K562 (cell line): ENCODE data around the gene PDGFC. TPM values are rescaled to one million over a fixed set of nuclear protein-coding genes. Genes with fewer than 3 reads are reported as not detected.

Source experiments
- ATAC-seq: fragments of 200-7000 bp; cut with Tn5 transposase; 3 replicates; pipeline ENCODE4 v1.9.1; 2020; ENCODE audit warnings: moderate library complexity
- BruUV-seq: library from RNA; stranded (reverse); fragments of 400-500 nt; replicated peaks from 2 replicates; lab custom pipeline; 2021; lab: Mats Ljungman, UMichigan
- CTCF ChIA-PET: fragments of 300-600 bp; formaldehyde crosslinking; extraction: SDS; loops from one replicate; lab custom pipeline; 2021; ENCODE audit warnings: low intra/inter-chr PET ratio; lab: Yijun Ruan, JAX
- POLR2A ChIA-PET: fragments of 300-600, 350-650 bp; sonication (Branson Sonifier 250); formaldehyde crosslinking; extraction: SDS; loops from one replicate; lab custom pipeline; 2021; ENCODE audit warnings: antibody characterized with exemption, inconsistent platforms; lab: Yijun Ruan, JAX
- DNase-seq, 4 experiments: peaks; one replicate each; pipeline versions ENCODE4 v3.0.0 to v3.0.0-alpha.2; 2011 to 2018; ENCODE audit warnings: low spot score in 3 of 4, mixed read lengths in 3 of 4; ENCODE audit errors: extremely low read depth in 1 of 4
- FAIRE-seq: peaks from 2 replicates; lab custom pipeline; 2011; peaks lifted over from hg19 to GRCh38; lab: Jason Lieb, UNC
- H2AFZ ChIP-seq: 2 replicates; pipeline ENCODE4 v1.6.0; 2011; ENCODE audit warnings: low read depth, low read length, control low read depth, inconsistent platforms
- H3K27ac ChIP-seq: fragments of 200-600 bp; 3 replicates; pipeline ENCODE4 v1.8.0; 2011; ENCODE audit warnings: low read depth, mild to moderate bottlenecking, control low read depth, inconsistent platforms, low read length, moderate library complexity, mixed read lengths; ENCODE audit errors: extremely low read depth
- H3K27me3 ChIP-seq, 2 experiments: fragments of 300-600 bp in 1 of 2; 2 replicates in 1 of 2; 3 replicates in 1 of 2; pipeline versions ENCODE4 v1.6.0 to v1.8.0; 2011; ENCODE audit warnings: inconsistent platforms in 2 of 2, low read length in 2 of 2, mild to moderate bottlenecking in 1 of 2, mixed read lengths in 1 of 2, moderate library complexity in 1 of 2; ENCODE audit not compliant: control insufficient read depth in 2 of 2, insufficient read depth in 2 of 2
- H3K36me3 ChIP-seq: fragments of 300-600 bp; 3 replicates; pipeline ENCODE4 v1.8.0; 2011; ENCODE audit warnings: mild to moderate bottlenecking, low read length, inconsistent platforms; ENCODE audit not compliant: control insufficient read depth, insufficient read depth
- H3K4me1 ChIP-seq, 2 experiments: fragments of 200-600 bp in 1 of 2; replicated peaks in 1 of 2; 2 replicates in 1 of 2; 3 replicates in 1 of 2; pipeline versions ENCODE4 v1.5.1 to v1.8.0; 2011; ENCODE audit warnings: inconsistent platforms in 2 of 2, low read length in 2 of 2, mild to moderate bottlenecking in 1 of 2, mixed read lengths in 1 of 2, moderate library complexity in 1 of 2; ENCODE audit not compliant: control insufficient read depth in 2 of 2, insufficient read depth in 2 of 2
- H3K4me2 ChIP-seq: 2 replicates; pipeline ENCODE4 v1.6.1; 2011; ENCODE audit warnings: low read length, control low read depth, inconsistent platforms, mixed read lengths; ENCODE audit not compliant: insufficient read depth
- H3K4me3 ChIP-seq: fragments of 200-600 bp; sonication (generic), shearing (Covaris generic); 2 replicates; pipeline ENCODE4 v1.5.1; 2016; ENCODE audit warnings: control low read depth, inconsistent platforms
- H3K79me2 ChIP-seq: fragments of 200-600 bp; 3 replicates; pipeline ENCODE4 v1.8.0; 2011; ENCODE audit warnings: low read length, inconsistent platforms; ENCODE audit not compliant: control insufficient read depth, insufficient read depth
- H3K9ac ChIP-seq, 2 experiments: 2 replicates each; pipeline versions ENCODE4 v1.6.0 to v1.6.1; 2011; ENCODE audit warnings: low read depth in 2 of 2, low read length in 2 of 2, control low read depth in 1 of 2, inconsistent platforms in 1 of 2, mild to moderate bottlenecking in 1 of 2, mixed read lengths in 1 of 2; ENCODE audit not compliant: insufficient read depth in 1 of 2
- H3K9me1 ChIP-seq: one replicate; pipeline ENCODE4 v1.6.0; 2011; ENCODE audit warnings: inconsistent platforms, mild to moderate bottlenecking, low read length, moderate library complexity; ENCODE audit not compliant: control insufficient read depth, insufficient read depth
- H3K9me3 ChIP-seq: replicated peaks from 2 replicates; pipeline ENCODE4 v1.5.1; 2011; ENCODE audit warnings: low read depth, low read length, inconsistent platforms; ENCODE audit not compliant: control insufficient read depth, insufficient read depth
- H4K20me1 ChIP-seq: replicated peaks from 2 replicates; pipeline ENCODE4 v1.6.1; 2011; ENCODE audit warnings: low read length, inconsistent platforms, mixed read lengths; ENCODE audit not compliant: control insufficient read depth, insufficient read depth
- ARHGAP35 ChIP-seq: fragments of 450-650 bp; IDR thresholded peaks from 2 replicates; pipeline ENCODE4 v1.6.1; 2018; ENCODE audit not compliant: partially characterized antibody
- BRD9 ChIP-seq: fragments of 450-650 bp; IDR thresholded peaks from 2 replicates; pipeline ENCODE4 v1.6.1; 2018; ENCODE audit warnings: low read depth; ENCODE audit not compliant: partially characterized antibody
- BRF1 ChIP-seq: IDR thresholded peaks from 3 replicates; pipeline ENCODE4 v1.6.1; 2011; ENCODE audit warnings: borderline replicate concordance, mild to moderate bottlenecking; ENCODE audit not compliant: insufficient read length; ENCODE audit errors: extremely low read depth
- CBX8 ChIP-seq: fragments of 200-600 bp; sonication (generic); IDR thresholded peaks from 2 replicates; pipeline ENCODE4 v1.6.1; 2012; ENCODE audit warnings: borderline replicate concordance, mixed run types, low read depth, mild to moderate bottlenecking, moderate library complexity, mixed read lengths, low read length, control low read depth, inconsistent platforms; ENCODE audit not compliant: poor library complexity, severe bottlenecking; ENCODE audit errors: extremely low read depth
- DIDO1 ChIP-seq: fragments of 450-650 bp; IDR thresholded peaks from 2 replicates; pipeline ENCODE4 v1.6.1; 2016; ENCODE audit warnings: low read depth, missing biosample characterization, missing genetic modification characterization
- HNRNPK ChIP-seq: fragments of 200-400 bp; formaldehyde crosslinking; IDR thresholded peaks from one replicate; pipeline ENCODE4 v1.6.1; 2018; ENCODE audit warnings: mild to moderate bottlenecking, low read depth, low read length; ENCODE audit not compliant: poor library complexity, severe bottlenecking
- MYNN ChIP-seq, 2 experiments: sonication (generic); formaldehyde crosslinking in 1 of 2; IDR thresholded peaks; 2 replicates each; pipeline versions ENCODE4 v1.5.0 to v1.6.1; 2016 to 2020; ENCODE audit warnings: antibody characterized with exemption in 1 of 2, missing genetic modification reagents in 1 of 2
- NFXL1 ChIP-seq: fragments of 450-650 bp; formaldehyde crosslinking; IDR thresholded peaks from 2 replicates; pipeline ENCODE4 v1.4.0; 2021; ENCODE audit warnings: mild to moderate bottlenecking
- SMARCE1 ChIP-seq: fragments of 450-650 bp; IDR thresholded peaks from 2 replicates; pipeline ENCODE4 v1.7.1; 2016; ENCODE audit warnings: mild to moderate bottlenecking
- TFE3 ChIP-seq: fragments of 450-650 bp; formaldehyde crosslinking; IDR thresholded peaks from 2 replicates; pipeline ENCODE4 v1.4.0; 2020; ENCODE audit warnings: mild to moderate bottlenecking, mixed read lengths
- ZNF561 ChIP-seq: fragments of 450-650 bp; formaldehyde crosslinking; conservative IDR thresholded peaks from 2 replicates; pipeline ENCODE4 v1.4.0; 2020; ENCODE audit warnings: mild to moderate bottlenecking, moderate library complexity
- WGBS: fragments of 100-300 bp; shearing (Covaris generic); methylation state at CpG from one replicate; pipeline ENCODE4 v1.1.6; 2016; ENCODE audit warnings: low coverage, mixed read lengths; ENCODE audit not compliant: insufficient coverage; ENCODE audit errors: missing lambda C conversion rate; 5-methylcytosine and 5-hydroxymethylcytosine counted together
- in situ Hi-C: fragments of 300-500 bp; cut with MboI; formaldehyde crosslinking; loops from 4 replicates; pipeline ENCODE4 v1.15.0; 2018; ENCODE audit warnings: inconsistent platforms, mixed read lengths
- intact Hi-C: fragments of 100-400 bp; cut with micrococcal nuclease; formaldehyde crosslinking; loops from 2 replicates; pipeline ENCODE4 v1.14.2; 2022
- polyA plus RNA-seq, 8 experiments: library from polyadenylated mRNA; depleted of rRNA in 4 of 8; stranded (reverse) in 5 of 8; unstranded in 3 of 8; fragments of >200 nt; fragmentation: Nextera tagmentation in 2 of 8; fragmentation: Illumina TruSeq in 1 of 8; extraction: Ambion mirVana in 2 of 8; extraction: Trizol in 1 of 8; gene quantifications; 2 replicates each; pipeline versions ENCODE4 v1.2.1 to v1.2.3, GENCODE V29; 2011 to 2014; ENCODE audit warnings: inconsistent platforms in 1 of 8, missing spikeins in 1 of 8
- total RNA-seq, 7 experiments: library from RNA; depleted of rRNA in 6 of 7; stranded (reverse); fragments of >200 nt in 6 of 7; fragmentation: Illumina TruSeq in 2 of 7; extraction: Trizol in 2 of 7; gene quantifications; 2 replicates each; pipeline versions ENCODE4 v1.2.1 to v1.2.3, GENCODE V29; 2011 to 2021; ENCODE audit warnings: low replicate concordance in 1 of 7
- TF ChIP-seq, protein P1 (sequence below): fragments of 250-450 bp; sonication (Bioruptor Pico); IDR thresholded peaks from 2 replicates; pipeline ENCODE4 v1.5.0; 2021
- TF ChIP-seq, protein P2 (sequence below): fragments of 450-650 bp; formaldehyde crosslinking; IDR thresholded peaks from 2 replicates; pipeline ENCODE4 v1.4.0; 2022; ENCODE audit warnings: missing genetic modification characterization
- TF ChIP-seq, protein P3 (sequence below): sonication (generic); formaldehyde crosslinking; IDR thresholded peaks from 2 replicates; pipeline ENCODE4 v1.5.0; 2020; ENCODE audit warnings: missing genetic modification reagents
- TF ChIP-seq, protein P4 (sequence below): fragments of 450-650 bp; IDR thresholded peaks from one replicate; pipeline ENCODE4 v1.6.1; 2018; ENCODE audit warnings: mild to moderate bottlenecking, moderate library complexity; ENCODE audit not compliant: partially characterized antibody

PDGFC gene
- total and polyA plus RNA-seq, 9 of the 15 experiments (the other 6 are each of a cell fraction or from before 2014, with no cell fraction given) = not detected

DNA sequence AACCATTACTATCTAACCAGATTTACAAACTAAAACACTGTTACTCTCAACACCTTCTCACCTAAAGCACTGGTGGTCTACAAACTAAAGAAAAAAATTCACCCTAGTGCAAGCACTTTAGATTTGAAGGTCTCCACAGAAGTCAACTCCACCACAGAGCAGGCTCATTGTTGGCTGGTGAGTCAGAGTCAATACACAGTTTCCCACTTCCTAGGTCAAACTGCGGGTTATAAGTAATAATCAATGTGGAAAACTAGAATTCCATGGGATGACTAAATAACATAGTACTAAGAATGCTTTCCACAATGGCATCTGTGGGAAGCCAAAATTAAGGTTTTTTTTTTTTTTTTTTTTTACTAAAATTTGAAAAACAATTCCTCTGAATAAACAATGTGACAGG is 191.8 kb downstream of the PDGFC start (continued):
- TF ChIP-seq ARHGAP35 (no peak), DIDO1 (no peak), ZNF561 (CRISPR knock-in tag) (no peak)
- TF ChIP-seq, protein P1, sequence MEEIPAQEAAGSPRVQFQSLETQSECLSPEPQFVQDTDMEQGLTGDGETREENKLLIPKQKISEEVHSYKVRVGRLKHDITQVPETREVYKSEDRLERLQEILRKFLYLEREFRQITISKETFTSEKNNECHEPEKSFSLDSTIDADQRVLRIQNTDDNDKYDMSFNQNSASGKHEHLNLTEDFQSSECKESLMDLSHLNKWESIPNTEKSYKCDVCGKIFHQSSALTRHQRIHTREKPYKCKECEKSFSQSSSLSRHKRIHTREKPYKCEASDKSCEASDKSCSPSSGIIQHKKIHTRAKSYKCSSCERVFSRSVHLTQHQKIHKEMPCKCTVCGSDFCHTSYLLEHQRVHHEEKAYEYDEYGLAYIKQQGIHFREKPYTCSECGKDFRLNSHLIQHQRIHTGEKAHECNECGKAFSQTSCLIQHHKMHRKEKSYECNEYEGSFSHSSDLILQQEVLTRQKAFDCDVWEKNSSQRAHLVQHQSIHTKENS = no peak
- TF ChIP-seq, protein P2, sequence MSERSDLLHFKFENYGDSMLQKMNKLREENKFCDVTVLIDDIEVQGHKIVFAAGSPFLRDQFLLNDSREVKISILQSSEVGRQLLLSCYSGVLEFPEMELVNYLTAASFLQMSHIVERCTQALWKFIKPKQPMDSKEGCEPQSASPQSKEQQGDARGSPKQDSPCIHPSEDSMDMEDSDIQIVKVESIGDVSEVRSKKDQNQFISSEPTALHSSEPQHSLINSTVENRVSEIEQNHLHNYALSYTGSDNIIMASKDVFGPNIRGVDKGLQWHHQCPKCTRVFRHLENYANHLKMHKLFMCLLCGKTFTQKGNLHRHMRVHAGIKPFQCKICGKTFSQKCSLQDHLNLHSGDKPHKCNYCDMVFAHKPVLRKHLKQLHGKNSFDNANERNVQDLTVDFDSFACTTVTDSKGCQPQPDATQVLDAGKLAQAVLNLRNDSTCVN (CRISPR knock-in tag) = no peak
- TF ChIP-seq, protein P3, sequence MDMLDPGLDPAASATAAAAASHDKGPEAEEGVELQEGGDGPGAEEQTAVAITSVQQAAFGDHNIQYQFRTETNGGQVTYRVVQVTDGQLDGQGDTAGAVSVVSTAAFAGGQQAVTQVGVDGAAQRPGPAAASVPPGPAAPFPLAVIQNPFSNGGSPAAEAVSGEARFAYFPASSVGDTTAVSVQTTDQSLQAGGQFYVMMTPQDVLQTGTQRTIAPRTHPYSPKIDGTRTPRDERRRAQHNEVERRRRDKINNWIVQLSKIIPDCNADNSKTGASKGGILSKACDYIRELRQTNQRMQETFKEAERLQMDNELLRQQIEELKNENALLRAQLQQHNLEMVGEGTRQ (CRISPR knock-in tag) = no peak

GRCh38 chr4:156779042-156779441 is 192.6 kb downstream of the PDGFC start:
- no peaks in the 10 kb centered on the region for H3K9me1 ChIP-seq
- DNase-seq (no peak), ATAC-seq (no peak), FAIRE-seq (no peak)
- no peak overlapping the region for H3K27ac ChIP-seq
- intact Hi-C loops (no loop called here), in situ Hi-C loops (no loop called here)
- no peaks in the 10 kb centered on the region for H3K79me2 ChIP-seq
- 3% methylated on average over 4 of the region's 4 CpGs for WGBS
- H3K9ac ChIP-seq = no peak overlapping the region
- H3K36me3 ChIP-seq = no peaks in the 10 kb centered on the region
- ChIA-PET POLR2A (no interaction called here), CTCF (no interaction called here)
- no peak overlapping the region for H2AFZ ChIP-seq
- H3K4me1 ChIP-seq = no peaks in the 10 kb centered on the region
- H3K4me3 ChIP-seq = no peak overlapping the region
- no peaks in the 10 kb centered on the region for H4K20me1 ChIP-seq
- H3K9me3 ChIP-seq = no peaks in the 10 kb centered on the region; the same call in 1 of the 2 replicates
- H3K27me3 ChIP-seq = no peaks in the 10 kb centered on the region
- BruUV-seq = no TSS peak
- H3K4me2 ChIP-seq = no peak overlapping the region
- TF ChIP-seq BRD9 = no peak
- TF ChIP-seq NFXL1 = no peak
- TF ChIP-seq HNRNPK = no peak
- no peak for TF ChIP-seq CBX8
- TF ChIP-seq MYNN (IDR thresholded peaks at IDR 0.05) = no peak
- TF ChIP-seq MYNN (CRISPR knock-in tag; IDR thresholded peaks at IDR 0.05) = no peak
- no peak for TF ChIP-seq TFE3 (CRISPR knock-in tag)
- TF ChIP-seq, protein P4, sequence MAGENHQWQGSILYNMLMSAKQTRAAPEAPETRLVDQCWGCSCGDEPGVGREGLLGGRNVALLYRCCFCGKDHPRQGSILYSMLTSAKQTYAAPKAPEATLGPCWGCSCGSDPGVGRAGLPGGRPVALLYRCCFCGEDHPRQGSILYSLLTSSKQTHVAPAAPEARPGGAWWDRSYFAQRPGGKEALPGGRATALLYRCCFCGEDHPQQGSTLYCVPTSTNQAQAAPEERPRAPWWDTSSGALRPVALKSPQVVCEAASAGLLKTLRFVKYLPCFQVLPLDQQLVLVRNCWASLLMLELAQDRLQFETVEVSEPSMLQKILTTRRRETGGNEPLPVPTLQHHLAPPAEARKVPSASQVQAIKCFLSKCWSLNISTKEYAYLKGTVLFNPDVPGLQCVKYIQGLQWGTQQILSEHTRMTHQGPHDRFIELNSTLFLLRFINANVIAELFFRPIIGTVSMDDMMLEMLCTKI = no peak
- no peak for TF ChIP-seq SMARCE1
- no peak for TF ChIP-seq BRF1
